ENCODE data around the gene C10orf90.
"Not testable (repeated sequence)": the region's sequence is repeated elsewhere in the genome, so short reads cannot be mapped to it uniquely, and the experiment has no call there.

C10orf90 gene

GRCh38 chr10:126584836-126585235 is 85.7 kb downstream of the C10orf90 start:
- no peak for DNase-seq

GRCh38 chr10:126583552-126584200 is 86.8 kb downstream of the C10orf90 start:
- DNase-seq = no peak

- no peak for DNase-seq
Observed at GRCh38 chr10:126581648-126582046, 88.8 kb downstream of the C10orf90 start.

- DNase-seq = no peak
Observed at GRCh38 chr10:126580873-126581647, 89.4 kb downstream of the C10orf90 start.

- peak; percentile 80 for DNase-seq
Observed at GRCh38 chr10:126576336-126576735, 94.2 kb downstream of the C10orf90 start.

GRCh38 chr10:126570621-126571602 is 99.6 kb downstream of the C10orf90 start:
- peak; percentile 84 for DNase-seq

GRCh38 chr10:126570245-126570570 is 100.3 kb downstream of the C10orf90 start:
- DNase-seq = no peak

GRCh38 chr10:126569513-126570244 is 100.8 kb downstream of the C10orf90 start:
- peak; percentile 93 for DNase-seq

GRCh38 chr10:126568809-126569385 is 101.6 kb downstream of the C10orf90 start:
- DNase-seq = peak; percentile 72

- no peak for DNase-seq
Observed at GRCh38 chr10:126565871-126566270, 104.6 kb downstream of the C10orf90 start.

GRCh38 chr10:126565441-126565840 is 105.1 kb downstream of the C10orf90 start:
- peak; percentile 33 for DNase-seq

GRCh38 chr10:126564326-126564888 is 106.1 kb downstream of the C10orf90 start:
- no peak for DNase-seq

- no peak for DNase-seq
Observed at GRCh38 chr10:126563361-126563760, 107.1 kb downstream of the C10orf90 start.

GRCh38 chr10:126561921-126562680 is 108.4 kb downstream of the C10orf90 start:
- DNase-seq = no peak

- peak; percentile 34 for DNase-seq
Observed at GRCh38 chr10:126561294-126561920, 109.1 kb downstream of the C10orf90 start.

- DNase-seq = no peak
Observed at GRCh38 chr10:126558881-126559280, 111.6 kb downstream of the C10orf90 start.

GRCh38 chr10:126551202-126551601 is 119.3 kb downstream of the C10orf90 start:
- peak; percentile 51 for DNase-seq

- not testable (repeated sequence) for DNase-seq
Observed at GRCh38 chr10:126550586-126550985, 119.9 kb downstream of the C10orf90 start.

GRCh38 chr10:126549344-126549743 is 121.1 kb downstream of the C10orf90 start:
- DNase-seq = peak; percentile 53

- no peak for DNase-seq
Observed at GRCh38 chr10:126544565-126544964, 125.9 kb downstream of the C10orf90 start.
